AG04449 (cell line): ENCODE results near the gene SMAD5.

ENCODE experiments used
- CTCF ChIA-PET: fragments of 350-600 bp; formaldehyde crosslinking; extraction: SDS; loops from one replicate; lab custom pipeline; 2021; ENCODE audit warnings: antibody characterized with exemption; lab: Yijun Ruan, JAX
- POLR2A ChIA-PET: fragments of 400-600, 350-600 bp; formaldehyde crosslinking; extraction: SDS; loops from one replicate; lab custom pipeline; 2020; ENCODE audit warnings: antibody characterized with exemption, inconsistent platforms; lab: Yijun Ruan, JAX
- DNase-seq: peaks from one replicate; pipeline ENCODE4 v3.0.0-alpha.2; 2010; ENCODE audit warnings: low read depth, low spot score
- H3K4me3 ChIP-seq: 2 replicates; pipeline ENCODE4 v1.5.1; 2011; ENCODE audit warnings: low read depth, mild to moderate bottlenecking, control low read depth, low read length
- TF ChIP-seq, protein P1 (sequence below): IDR thresholded peaks from one replicate; pipeline ENCODE4 v1.5.1; 2011; ENCODE audit warnings: mild to moderate bottlenecking, moderate library complexity, low read length, control low read depth, inconsistent platforms; ENCODE audit not compliant: insufficient read depth; ENCODE audit errors: missing control alignments

SMAD5 gene

DNA sequence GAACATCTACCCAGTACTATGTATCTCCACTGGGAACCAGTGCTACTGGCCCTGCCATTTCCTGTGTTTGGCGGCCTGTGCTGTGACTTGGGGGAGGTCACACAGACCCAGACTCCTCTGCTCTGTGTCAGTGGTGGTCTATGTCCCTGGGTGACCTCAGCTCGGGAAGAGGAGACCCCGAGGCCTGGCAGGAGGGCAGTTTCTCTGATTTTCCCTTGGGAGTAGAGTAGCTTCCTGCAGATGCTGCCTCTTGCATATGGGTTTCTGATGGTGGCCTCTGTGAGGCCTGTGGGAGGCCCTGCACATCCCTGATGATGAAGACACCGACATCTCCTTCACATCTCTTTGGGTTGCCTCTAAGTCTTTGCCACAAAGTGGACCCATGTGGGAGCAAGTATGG lies 73.3 kb downstream of the SMAD5 start:
- ChIA-PET POLR2A (no interaction called here), CTCF (no interaction called here)
- no peak for DNase-seq
- TF ChIP-seq, protein P1, sequence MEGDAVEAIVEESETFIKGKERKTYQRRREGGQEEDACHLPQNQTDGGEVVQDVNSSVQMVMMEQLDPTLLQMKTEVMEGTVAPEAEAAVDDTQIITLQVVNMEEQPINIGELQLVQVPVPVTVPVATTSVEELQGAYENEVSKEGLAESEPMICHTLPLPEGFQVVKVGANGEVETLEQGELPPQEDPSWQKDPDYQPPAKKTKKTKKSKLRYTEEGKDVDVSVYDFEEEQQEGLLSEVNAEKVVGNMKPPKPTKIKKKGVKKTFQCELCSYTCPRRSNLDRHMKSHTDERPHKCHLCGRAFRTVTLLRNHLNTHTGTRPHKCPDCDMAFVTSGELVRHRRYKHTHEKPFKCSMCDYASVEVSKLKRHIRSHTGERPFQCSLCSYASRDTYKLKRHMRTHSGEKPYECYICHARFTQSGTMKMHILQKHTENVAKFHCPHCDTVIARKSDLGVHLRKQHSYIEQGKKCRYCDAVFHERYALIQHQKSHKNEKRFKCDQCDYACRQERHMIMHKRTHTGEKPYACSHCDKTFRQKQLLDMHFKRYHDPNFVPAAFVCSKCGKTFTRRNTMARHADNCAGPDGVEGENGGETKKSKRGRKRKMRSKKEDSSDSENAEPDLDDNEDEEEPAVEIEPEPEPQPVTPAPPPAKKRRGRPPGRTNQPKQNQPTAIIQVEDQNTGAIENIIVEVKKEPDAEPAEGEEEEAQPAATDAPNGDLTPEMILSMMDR = no peak
- no peak overlapping the region for H3K4me3 ChIP-seq

DNA sequence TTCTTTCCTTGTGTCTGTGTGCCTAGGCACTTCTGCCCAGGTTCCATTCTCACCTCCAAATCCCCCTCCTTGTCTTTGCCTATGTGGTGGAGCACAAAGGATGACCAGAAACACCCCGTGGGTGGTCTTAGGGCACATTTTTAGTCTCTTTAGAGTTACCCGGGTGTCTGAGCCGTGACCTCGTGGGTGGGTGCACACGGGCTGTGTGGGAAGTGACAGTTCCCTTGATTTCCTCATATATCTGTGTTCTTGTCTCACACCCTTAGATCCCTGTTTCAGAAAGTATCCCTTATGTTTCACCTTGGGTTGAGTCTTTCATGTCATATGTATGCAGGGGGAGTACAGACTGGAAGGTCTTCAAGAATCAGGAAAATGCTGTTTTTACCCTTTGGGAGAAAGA lies 73.7 kb downstream of the SMAD5 start:
- no peak overlapping the region for H3K4me3 ChIP-seq
- ChIA-PET CTCF (no interaction called here), POLR2A (no interaction called here)
- TF ChIP-seq, protein P1 = no peak
- no peak for DNase-seq

DNA sequence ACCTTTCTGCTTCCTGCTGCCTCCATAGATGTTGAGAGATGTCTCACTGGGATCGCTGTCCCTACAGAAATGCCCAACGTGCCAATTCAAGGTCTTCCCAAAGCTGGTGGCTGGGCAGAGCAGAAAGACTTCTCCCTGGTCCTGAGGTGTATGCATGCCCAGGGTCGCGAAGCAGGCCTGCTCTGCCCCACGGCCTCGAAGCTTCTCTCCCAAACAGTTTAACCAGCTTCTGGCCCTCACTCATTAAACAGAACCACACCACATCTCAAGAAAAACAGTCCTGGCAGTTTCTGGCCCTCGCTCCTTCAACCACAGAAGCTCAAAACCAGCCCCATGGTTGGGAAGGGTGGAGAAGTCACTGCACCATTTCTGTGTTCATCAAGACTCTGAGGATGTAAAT lies 75.0 kb downstream of the SMAD5 start:
- ChIA-PET POLR2A (no interaction called here), CTCF (no interaction called here)
- no peak for DNase-seq
- TF ChIP-seq, protein P1 = no peak
- H3K4me3 ChIP-seq = no peak overlapping the region

DNA sequence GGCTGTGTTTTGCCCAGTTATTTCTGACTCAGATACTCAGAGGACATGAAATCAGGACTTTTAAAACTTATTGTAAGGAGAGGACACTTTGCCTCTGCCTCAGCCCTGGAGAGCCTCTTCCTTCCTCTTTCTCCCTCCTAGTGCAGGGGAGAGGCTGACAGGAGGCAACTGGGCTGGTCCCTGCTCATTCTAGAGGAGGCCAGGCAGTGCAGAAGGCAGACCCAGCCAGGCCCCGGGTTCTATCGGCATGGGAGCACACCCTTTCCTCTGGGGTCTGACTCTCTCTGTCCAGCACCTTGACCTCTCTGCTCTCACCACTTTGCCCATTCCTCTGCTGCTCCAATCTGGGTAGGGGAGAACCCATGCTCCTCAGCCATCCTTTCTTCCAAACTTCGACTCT lies 76.3 kb downstream of the SMAD5 start:
- POLR2A ChIA-PET = no interaction called here
- CTCF ChIA-PET = interaction anchor here (1.4 to 6.5 kb wide), 4 partner anchors 10 to 319 kb away, joined by 3 to 90 read pairs (median 6); no protein-coding TSS in a partner anchor

DNA sequence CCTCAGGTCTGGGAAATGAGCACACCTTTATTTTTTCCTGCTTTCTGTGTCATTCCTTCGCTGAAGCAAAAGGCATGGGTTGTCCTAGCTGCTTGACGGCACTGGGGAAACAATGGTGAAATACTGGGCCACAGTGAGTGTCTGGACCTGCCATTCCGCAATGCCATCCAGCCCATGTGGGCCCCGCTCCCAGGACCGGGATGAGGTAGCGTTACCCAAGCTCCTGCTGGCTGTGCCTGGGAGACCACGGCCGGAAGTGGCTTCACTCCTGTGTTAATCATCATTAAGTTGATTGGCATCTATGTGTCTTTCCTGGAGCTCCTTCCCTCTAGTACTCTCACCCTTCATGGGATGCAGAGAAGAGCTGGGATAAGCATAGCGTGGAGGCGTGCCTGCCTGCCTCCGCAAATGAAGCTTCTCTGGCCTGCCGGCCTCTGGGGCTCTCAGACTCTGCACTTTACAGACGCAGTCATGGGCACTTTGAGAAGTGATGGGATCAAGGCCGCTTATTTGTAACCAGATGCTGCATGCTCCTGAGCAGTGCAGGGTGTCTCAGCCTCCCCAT lies 76.8 kb downstream of the SMAD5 start:
- no peak overlapping the region for H3K4me3 ChIP-seq
- ChIA-PET POLR2A (no interaction called here), CTCF (interaction anchor here (1.2 to 6.5 kb wide), 7 partner anchors 10 to 326 kb away, joined by 3 to 90 read pairs (median 3); no protein-coding TSS in a partner anchor)
- no peak for DNase-seq
- TF ChIP-seq, protein P1 = no peak

More for the DNA sequence above, 76.3 kb downstream of the SMAD5 start:
- TF ChIP-seq, protein P1 = no peak
- H3K4me3 ChIP-seq = no peak overlapping the region
- no peak for DNase-seq

DNA sequence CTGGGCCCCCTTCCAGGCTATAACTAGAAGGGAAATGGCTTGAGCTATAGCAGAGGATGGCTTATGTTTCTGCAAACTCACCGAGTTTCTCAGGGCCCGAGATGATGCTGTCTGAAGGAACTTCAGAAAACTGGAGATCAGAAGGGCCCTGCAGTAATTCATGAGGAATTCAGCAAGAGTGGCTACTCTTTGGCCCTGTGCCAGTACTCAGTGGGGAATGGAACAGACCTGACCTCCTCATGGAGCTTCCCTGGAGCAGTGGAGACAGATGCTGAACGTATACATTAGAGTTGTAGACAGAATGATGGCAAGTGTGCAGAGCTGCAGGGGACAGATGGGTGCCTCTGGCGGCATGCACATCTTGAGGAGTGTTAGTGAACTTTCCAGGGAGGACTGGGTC lies 77.6 kb downstream of the SMAD5 start:
- TF ChIP-seq, protein P1 = no peak
- DNase-seq = no peak
- H3K4me3 ChIP-seq = no peak overlapping the region
- CTCF ChIA-PET = interaction anchor here (1.2 to 6.5 kb wide), 8 partner anchors 9 to 327 kb away, joined by 3 to 90 read pairs (median 5); no protein-coding TSS in a partner anchor
- POLR2A ChIA-PET = no interaction called here
